Germinal center (tissue), 1 donor: ENCODE measurements around the gene CAMTA1.
"Not testable (repeated sequence)": the region's sequence is repeated elsewhere in the genome, so short reads cannot be mapped to it uniquely, and the experiment has no call there.

ENCODE experiments used
- DNase-seq: peaks from one replicate; pipeline ENCODE4 v3.0.0; 2012; ENCODE audit warnings: mixed read lengths, low spot score

Gene CAMTA1

GRCh38 chr1:7783178-7783711 lies 998.0 kb downstream of the CAMTA1 start:
- DNase-seq, result peak; percentile 63

GRCh38 chr1:7783826-7784491 lies 998.7 kb downstream of the CAMTA1 start, which contains the start of gene PER3:
TSS of gene PER3 (plus strand) at chr1:7784291. CDS start at chr1:7784878, 587 bp downstream.
- DNase-seq, result peak; percentile 96

GRCh38 chr1:7784492-7785071 lies 999.3 kb downstream of the CAMTA1 start:
- DNase-seq, result no peak

- no peak for DNase-seq
Measured at GRCh38 chr1:7785108-7785507, 999.9 kb downstream of the CAMTA1 start.

GRCh38 chr1:7786795-7787194 lies 1001.5 kb downstream of the CAMTA1 start:
- DNase-seq, result no peak

- no peak for DNase-seq
Measured at GRCh38 chr1:7789828-7790227, 1004.6 kb downstream of the CAMTA1 start.

GRCh38 chr1:7791027-7791426 lies 1005.8 kb downstream of the CAMTA1 start:
- DNase-seq, result not testable (repeated sequence)

GRCh38 chr1:7795406-7795805 lies 1010.2 kb downstream of the CAMTA1 start:
- no peak for DNase-seq

GRCh38 chr1:7805460-7805859 lies 1020.2 kb downstream of the CAMTA1 start:
- DNase-seq, result no peak

- peak; percentile 13 for DNase-seq
Measured at GRCh38 chr1:7808253-7808844, 1023.1 kb downstream of the CAMTA1 start.

GRCh38 chr1:7809742-7810141 lies 1024.5 kb downstream of the CAMTA1 start:
- DNase-seq, result no peak

GRCh38 chr1:7810395-7810794 lies 1025.1 kb downstream of the CAMTA1 start:
- no peak for DNase-seq

GRCh38 chr1:7811476-7811875 lies 1026.2 kb downstream of the CAMTA1 start:
- DNase-seq, result no peak

- DNase-seq, result no peak
Measured at GRCh38 chr1:7813677-7814373, 1028.6 kb downstream of the CAMTA1 start.
